Measurements from ENCODE around the gene COX18. TPM values are rescaled to one million over a fixed set of nuclear protein-coding genes. Genes with fewer than 3 reads are reported as not detected.

COX18 gene
- total RNA-seq: 14.6 and 16.7 TPM in 2 replicates
- long read RNA-seq, partial matches to known transcripts: 0 of 10 reads
- long read RNA-seq, other reads (novel, unspliced or antisense): 9 of 10 reads

- H3K9me3 Mint-ChIP-seq (ENCODE audit: unreplicated experiment): no peaks in the 10 kb centered on the region
- no peak for TF ChIP-seq CTCF (IDR thresholded peaks at IDR 0.05)
- H3K27me3 Mint-ChIP-seq (ENCODE audit: unreplicated experiment): no peaks in the 10 kb centered on the region
- H3K27ac Mint-ChIP-seq (ENCODE audit: unreplicated experiment): peak within 1 kb of the TSS; percentile 92
- H3K4me1 Mint-ChIP-seq (ENCODE audit: unreplicated experiment): peaks cover 24% of the 10 kb centered on the region
- H3K36me3 Mint-ChIP-seq (ENCODE audit: unreplicated experiment): peaks cover 17% of the 10 kb centered on the region
- DNase-seq (ENCODE audit: extremely low spot score, unreplicated experiment): peak; percentile 99
- peak within 1 kb of the TSS; percentile 88 for H3K4me3 Mint-ChIP-seq (ENCODE audit: unreplicated experiment)
These were observed at the start of gene COX18 for GRCh38 chr4:73069338-73070073. TSS of gene COX18 (minus strand) at chr4:73069716. CDS start at chr4:73069649, 67 bp downstream.

DNA sequence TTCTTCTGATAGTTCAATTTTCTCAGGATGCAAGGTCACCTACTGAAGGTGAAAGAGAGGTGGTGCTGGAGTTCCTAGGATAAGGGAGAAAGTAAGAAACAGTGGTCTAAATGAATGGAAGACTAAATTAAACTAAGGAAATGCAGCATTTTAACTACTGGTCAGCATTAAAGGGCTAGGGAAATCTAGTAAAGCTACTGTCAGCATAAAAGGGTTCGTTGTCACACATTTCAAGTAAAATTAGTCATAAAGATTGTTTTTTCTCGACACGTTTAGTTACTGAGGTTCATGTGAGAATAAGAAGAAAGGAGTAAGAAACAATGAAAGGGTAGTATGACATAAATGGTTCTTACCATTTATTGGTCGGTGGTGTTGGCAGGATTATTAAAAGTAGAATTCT lies 40.0 kb upstream of the COX18 start:
- H3K4me1 Mint-ChIP-seq (ENCODE audit: unreplicated experiment): no peaks in the 10 kb centered on the region

DNA sequence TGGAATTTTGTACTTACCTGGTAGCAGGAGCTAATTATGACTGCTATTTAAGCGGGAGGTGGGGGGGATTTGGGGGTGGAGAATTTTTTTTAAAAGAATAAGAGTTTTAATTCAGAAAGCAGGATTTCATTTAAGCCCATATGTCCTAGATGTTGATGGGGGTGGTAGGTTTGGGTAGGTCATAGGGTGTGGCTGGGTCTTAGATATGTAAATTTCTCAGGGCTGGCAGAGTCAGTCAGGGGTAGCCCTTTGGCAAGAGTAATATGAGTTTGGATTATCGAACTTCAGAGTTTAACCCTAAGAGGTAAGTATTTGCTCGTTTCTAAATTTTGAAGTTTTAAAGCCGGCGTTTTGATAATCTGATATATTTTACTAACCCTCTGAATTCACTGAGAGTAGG lies 35.2 kb upstream of the COX18 start:
- H3K36me3 Mint-ChIP-seq (ENCODE audit: unreplicated experiment): peaks cover 42% of the 10 kb centered on the region
- no peaks in the 10 kb centered on the region for H3K27me3 Mint-ChIP-seq (ENCODE audit: unreplicated experiment)
- no peak overlapping the region for H3K27ac Mint-ChIP-seq (ENCODE audit: unreplicated experiment)
- H3K4me3 Mint-ChIP-seq (ENCODE audit: unreplicated experiment): no peak overlapping the region
- no peak for TF ChIP-seq CTCF (IDR thresholded peaks at IDR 0.05)
- H3K9me3 Mint-ChIP-seq (ENCODE audit: unreplicated experiment): no peaks in the 10 kb centered on the region
- no peaks in the 10 kb centered on the region for H3K4me1 Mint-ChIP-seq (ENCODE audit: unreplicated experiment)
- no peak for DNase-seq (ENCODE audit: extremely low spot score, unreplicated experiment)

More for the DNA sequence above, 40.0 kb upstream of the COX18 start:
- H3K36me3 Mint-ChIP-seq (ENCODE audit: unreplicated experiment): peaks cover 30% of the 10 kb centered on the region
- no peak for TF ChIP-seq CTCF (IDR thresholded peaks at IDR 0.05)
- no peak for DNase-seq (ENCODE audit: extremely low spot score, unreplicated experiment)
- H3K27me3 Mint-ChIP-seq (ENCODE audit: unreplicated experiment): no peaks in the 10 kb centered on the region
- H3K9me3 Mint-ChIP-seq (ENCODE audit: unreplicated experiment): no peaks in the 10 kb centered on the region
- H3K4me3 Mint-ChIP-seq (ENCODE audit: unreplicated experiment): no peak overlapping the region
- no peak overlapping the region for H3K27ac Mint-ChIP-seq (ENCODE audit: unreplicated experiment)

DNA sequence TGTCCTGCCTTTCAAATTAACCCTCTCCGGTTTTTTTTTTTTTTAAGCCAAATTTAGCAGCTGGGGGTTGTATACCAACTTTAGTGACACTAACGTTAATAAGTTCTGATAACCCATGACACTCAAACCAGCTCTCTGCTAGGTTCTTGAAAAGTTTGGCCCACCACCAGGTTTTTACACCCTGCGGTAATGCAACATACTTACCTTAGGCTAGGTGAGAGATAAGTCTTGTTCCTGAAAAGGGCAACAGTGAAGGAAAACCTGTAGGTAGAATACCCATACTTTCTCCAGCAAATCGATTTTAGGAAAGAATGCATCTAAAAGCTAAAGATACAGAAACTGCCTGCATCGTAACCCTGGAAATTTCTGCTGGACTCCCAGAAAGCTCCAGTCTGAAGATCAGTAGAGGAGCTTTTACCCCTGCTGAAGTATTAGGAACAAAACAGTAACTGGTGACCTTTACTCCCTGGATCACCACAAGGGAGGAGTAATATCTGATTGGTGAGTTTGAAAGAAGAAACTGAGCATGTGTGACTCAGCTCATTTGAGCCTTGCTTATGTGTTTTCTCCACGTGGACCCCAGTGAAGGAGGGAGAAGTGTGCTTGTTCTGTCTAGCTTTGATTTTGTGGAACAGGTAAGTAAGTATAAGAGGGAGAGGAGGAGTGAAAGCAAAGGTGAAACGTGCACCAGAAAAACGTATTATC lies 34.4 kb upstream of the COX18 start:
- Mint-ChIP-seq H3K27ac (ENCODE audit: unreplicated experiment) (no peak overlapping the region), H3K27me3 (ENCODE audit: unreplicated experiment) (no peaks in the 10 kb centered on the region), H3K4me1 (ENCODE audit: unreplicated experiment) (no peaks in the 10 kb centered on the region), H3K4me3 (ENCODE audit: unreplicated experiment) (no peak overlapping the region), H3K36me3 (ENCODE audit: unreplicated experiment) (peaks cover 44% of the 10 kb centered on the region), H3K9me3 (ENCODE audit: unreplicated experiment) (no peaks in the 10 kb centered on the region)
- DNase-seq (ENCODE audit: extremely low spot score, unreplicated experiment): no peak
- no peak for TF ChIP-seq CTCF (IDR thresholded peaks at IDR 0.05)

- Mint-ChIP-seq H3K27me3 (ENCODE audit: unreplicated experiment) (no peaks in the 10 kb centered on the region), H3K27ac (ENCODE audit: unreplicated experiment) (no peak overlapping the region)
These were observed 29.6 kb upstream of the COX18 start for GRCh38 chr4:73099143-73099542.

More at GRCh38 chr4:73099143-73099542, 29.6 kb upstream of the COX18 start:
- Mint-ChIP-seq H3K4me3 (ENCODE audit: unreplicated experiment) (no peak overlapping the region), H3K9me3 (ENCODE audit: unreplicated experiment) (no peaks in the 10 kb centered on the region), H3K36me3 (ENCODE audit: unreplicated experiment) (peaks cover 54% of the 10 kb centered on the region), H3K4me1 (ENCODE audit: unreplicated experiment) (no peaks in the 10 kb centered on the region)
- no peak for DNase-seq (ENCODE audit: extremely low spot score, unreplicated experiment)
- no peak for TF ChIP-seq CTCF (IDR thresholded peaks at IDR 0.05)
